CD4-positive, alpha-beta T cell treated with Interleukin-2 at 100 ng/mL for 4 hours (primary cell): ENCODE data around the gene CEACAM16.
"Not testable (repeated sequence)": the region's sequence is repeated elsewhere in the genome, so short reads cannot be mapped to it uniquely, and the experiment has no call there.

Source experiments
- DNase-seq: peaks from one replicate; pipeline ENCODE4 v3.0.0-alpha.2; 2020; ENCODE audit warnings: low spot score

Gene CEACAM16

DNA sequence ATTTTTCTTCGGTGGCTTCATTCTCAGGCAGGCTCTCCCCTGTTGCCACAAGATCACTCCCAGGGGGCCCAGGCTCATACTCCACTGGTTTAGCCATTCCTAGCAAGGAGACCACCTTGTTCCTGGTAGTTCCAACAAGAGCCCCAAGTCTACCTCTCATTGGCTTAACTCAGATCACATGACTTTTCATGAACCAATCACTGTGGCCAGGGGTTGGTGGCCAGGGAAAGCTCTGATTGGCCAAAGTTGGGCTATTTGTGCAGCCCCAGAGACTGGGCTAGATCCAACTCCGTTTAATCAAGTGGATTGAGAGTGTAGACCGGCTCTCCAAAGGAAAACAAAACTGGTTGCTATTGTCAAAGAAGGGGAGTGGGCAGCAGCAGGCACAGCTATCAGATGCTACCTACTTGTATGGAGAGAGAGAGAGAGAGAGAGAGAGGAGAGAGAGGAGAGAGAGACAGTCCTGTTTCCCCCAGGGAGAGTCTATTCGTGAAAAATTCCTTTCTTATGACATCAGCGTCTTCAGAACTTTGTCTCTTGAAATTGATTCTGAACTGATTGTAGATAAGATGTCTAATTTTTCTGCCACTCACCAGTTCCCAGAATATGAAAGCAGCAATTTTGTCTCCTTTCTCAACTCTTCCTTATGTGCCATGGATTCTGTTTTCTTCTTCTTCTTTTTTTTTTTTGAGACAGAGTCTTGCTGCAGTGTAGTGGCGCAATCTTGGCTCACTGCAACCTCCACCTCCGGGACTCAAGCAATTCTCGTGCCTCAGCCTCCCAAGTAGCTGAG, 21.7 kb upstream of the CEACAM16 start:
- no peak for DNase-seq

GRCh38 chr19:44680536-44680935, 18.4 kb upstream of the CEACAM16 start:
- DNase-seq, result no peak

DNA sequence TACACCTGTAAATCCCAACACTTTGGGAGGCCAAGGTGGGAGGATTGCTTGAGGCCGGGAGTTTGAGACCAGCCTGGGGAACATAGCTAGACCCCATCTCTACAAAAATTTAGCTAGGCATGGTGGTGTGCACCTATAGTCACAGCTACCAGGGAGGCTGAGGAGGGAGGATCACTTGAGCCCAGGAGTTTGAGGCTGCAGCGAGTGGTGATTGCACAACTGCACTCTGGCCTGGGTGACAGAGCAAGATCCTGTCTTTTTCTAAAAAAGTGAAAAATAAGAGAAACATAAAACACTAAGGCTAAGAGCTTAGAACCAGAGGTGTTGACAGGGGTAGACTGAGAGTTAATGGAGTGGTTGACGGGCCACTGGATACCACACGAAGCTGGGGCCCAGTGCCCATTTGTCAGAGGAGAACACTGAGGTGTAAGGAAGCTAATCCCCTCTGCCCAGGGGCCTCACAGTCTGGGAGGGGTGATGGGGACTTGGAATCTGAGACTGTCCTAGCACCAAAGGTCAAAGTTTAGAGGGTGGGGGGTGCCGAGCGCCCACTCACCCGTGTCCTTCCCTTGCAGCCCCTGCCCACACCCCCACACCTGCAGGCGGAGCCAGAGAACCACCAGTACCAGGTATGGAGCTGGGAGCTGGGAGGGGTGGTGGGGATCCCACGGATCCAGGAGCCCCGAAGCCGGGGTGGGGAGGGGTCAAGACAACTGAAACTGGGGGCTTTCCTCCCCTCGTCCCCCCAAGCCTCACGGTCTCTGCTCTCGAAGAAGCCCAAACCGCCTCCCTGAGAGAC, 16.8 kb upstream of the CEACAM16 start:
- DNase-seq, result no peak

DNA sequence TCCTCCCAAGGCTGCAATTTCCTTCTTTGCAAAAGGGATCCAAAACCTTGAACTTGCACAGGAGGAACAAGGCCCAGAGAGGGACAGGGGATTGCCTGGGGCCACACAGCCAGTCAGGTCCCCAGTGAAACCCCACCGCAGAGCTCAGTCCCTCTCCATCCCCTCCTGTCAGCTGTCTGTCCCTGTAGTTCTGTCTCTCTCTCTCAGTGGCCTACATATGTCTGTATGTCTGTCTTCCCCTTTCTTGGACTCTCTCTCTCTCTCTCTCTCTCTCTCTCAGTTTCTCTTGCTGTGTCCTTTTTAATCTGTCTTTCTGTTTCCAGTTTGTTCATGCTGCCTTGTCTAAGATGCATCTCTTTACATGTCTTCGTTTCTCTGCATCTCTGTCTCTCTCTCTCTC, 16.1 kb upstream of the CEACAM16 start:
- no peak for DNase-seq

- no peak for DNase-seq
These were observed 15.3 kb upstream of the CEACAM16 start for GRCh38 chr19:44683434-44684210.

- not testable (repeated sequence) for DNase-seq
These were observed 14.6 kb upstream of the CEACAM16 start for GRCh38 chr19:44684396-44684795.

GRCh38 chr19:44684892-44685863, 13.8 kb upstream of the CEACAM16 start:
- DNase-seq, result no peak

GRCh38 chr19:44685877-44686276, 13.1 kb upstream of the CEACAM16 start:
- DNase-seq, result no peak

DNA sequence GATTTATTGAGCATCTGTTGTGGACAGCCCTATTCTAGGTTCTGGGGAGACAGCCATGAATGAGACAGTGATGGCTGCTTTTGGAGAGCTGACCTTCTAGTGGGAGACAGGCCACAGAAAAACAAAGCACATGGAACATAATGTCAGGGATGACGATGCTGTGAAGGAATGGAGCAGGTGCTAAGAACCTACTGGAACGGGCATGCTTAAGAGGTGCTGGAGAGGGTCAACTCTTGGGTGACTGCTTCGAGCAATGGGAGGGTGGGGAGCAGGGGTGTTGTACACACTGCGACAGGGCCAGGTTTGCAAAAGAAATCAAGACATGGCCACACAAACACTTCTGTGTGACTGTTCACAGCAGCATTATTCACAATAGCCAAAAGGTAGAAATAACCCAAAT, 12.1 kb upstream of the CEACAM16 start:
- DNase-seq, result no peak

DNA sequence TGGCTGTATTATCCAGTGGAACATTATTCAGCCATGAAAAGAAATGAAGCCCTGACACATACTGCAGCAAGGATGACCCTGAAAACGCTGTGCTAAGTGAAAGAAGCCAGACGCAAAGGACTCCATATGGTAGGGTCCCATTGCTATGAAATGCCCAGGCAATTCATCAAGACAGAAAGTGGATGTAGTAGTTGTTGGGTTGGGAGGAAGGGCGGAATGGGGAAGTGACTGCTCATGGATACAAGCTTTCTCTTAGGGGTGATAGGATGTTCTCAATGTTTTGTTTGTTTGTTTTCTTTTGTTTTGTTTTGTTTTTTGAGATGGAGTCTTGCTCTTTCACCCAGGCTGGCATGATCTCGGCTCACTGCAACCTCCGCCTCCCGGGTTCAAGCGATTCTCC, 11.1 kb upstream of the CEACAM16 start:
- no peak for DNase-seq

- DNase-seq, result peak; percentile 79
These were observed 9.4 kb upstream of the CEACAM16 start for GRCh38 chr19:44689290-44690130.

DNA sequence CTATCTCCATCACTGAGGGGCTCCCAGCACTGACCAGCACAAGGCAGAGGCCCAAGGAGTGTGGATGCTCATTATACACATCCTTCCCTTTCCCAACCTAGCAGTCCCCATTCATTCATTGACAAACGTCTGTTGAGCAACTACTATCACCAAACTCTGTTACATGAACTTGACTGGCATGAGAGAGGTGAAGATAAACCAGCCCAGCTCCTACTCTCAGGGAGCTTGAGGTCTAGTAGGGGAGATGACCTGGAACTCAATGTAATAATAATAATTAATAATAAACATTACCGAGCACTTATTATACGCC, 8.9 kb upstream of the CEACAM16 start:
- DNase-seq, result no peak

DNA sequence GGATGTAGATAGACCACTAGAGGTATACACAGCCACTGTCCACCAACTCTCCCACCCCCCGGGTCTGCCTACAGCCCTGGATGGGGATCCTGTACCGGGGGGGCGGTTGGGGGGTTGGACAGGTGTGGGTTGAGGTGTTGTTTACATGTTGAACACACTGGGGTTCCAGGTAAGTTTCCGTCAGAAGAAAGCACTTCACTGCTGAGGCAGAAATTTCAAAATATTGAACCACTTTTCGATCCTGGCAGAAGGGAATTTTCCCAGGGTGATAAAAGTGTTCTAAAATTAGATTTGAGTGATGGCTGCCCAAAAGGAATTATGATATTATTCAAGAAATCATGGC, 6.6 kb upstream of the CEACAM16 start:
- DNase-seq, result no peak

DNA sequence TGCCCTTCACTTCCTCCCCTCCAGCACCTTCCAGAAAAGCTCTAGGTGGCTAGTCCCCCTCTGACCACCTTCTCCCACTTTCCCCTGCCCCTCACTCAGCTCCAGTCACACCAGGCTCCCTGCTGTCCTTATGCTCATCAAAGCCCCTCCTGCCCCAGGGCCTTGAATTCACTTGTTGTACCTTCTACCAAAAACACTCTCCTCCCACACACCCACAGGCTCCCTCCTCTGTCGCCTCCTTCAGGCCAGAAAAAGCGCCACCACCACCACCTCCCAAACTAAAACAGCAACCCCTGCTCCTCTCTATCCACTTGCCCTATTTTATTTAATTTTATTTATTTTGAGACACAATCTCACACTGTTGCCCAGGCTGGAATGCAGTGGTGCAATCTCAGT, 4.8 kb upstream of the CEACAM16 start:
- DNase-seq, result peak; percentile 37

- no peak for DNase-seq
These were observed 1.8 kb upstream of the CEACAM16 start for GRCh38 chr19:44696939-44697669.

DNA sequence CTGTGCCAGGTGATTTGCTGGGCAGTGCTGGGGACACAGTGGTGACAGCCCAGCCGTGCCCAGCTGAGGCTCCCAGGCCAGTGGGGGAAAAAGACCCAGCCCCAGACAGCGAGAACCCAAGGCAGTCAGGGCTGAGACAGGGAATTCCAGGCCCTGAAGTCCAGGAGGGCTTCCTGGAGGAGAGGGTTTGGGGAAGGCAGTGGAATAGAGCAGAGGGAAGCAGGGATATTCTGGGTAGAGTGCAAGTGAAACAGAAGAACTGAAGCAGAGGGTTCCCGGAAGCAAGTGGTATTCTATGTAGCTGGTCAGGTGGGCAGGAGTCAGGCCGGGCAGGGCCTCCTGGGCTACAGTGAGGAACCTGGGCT, 1.3 kb upstream of the CEACAM16 start:
- no peak for DNase-seq

- no peak for DNase-seq
These were observed 1.6 kb downstream of the CEACAM16 start for GRCh38 chr19:44700547-44700946.

- no peak for DNase-seq
These were observed 2.3 kb downstream of the CEACAM16 start for GRCh38 chr19:44701228-44701627.

DNA sequence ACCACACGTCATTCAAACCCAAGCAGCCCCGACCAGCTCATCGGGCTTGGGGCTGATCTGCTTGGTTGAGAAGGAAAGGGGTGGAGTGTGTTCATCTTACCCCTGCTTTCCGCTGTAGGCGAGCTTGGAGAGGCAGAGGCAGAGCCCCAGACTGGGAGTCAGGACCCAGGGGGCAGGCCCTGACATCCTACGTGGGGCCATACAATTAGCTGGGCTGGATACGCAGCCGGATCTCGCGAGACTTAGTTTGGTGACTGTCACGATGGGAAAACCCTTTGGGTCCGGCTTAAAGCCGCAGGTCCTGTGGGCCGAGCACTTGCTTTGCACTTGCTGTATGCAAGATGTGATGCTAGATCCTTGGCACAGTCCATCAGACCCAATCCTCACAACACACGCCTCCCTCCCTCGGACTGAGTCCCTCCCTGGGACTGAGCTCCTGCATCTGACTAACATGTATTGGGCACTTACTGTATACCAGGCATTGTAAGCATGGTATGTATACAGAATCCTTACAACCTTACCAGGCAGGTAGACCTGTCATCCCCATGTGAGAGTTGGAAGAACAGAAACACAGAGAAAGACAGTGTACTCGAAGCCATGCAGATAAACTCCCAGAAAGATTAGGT, 3.7 kb downstream of the CEACAM16 start:
- DNase-seq, result no peak
